GM19463 (cell line): Measurements from ENCODE around the gene RFNG.
A peak's percentile ranks its signal among the peaks of the same experiment; 100 is the strongest.

Experiments used
- ATAC-seq: cut with Tn5 transposase; IDR thresholded peaks from one replicate; pipeline ENCODE4 v1.9.1; 2021; ENCODE audit warnings: mild to moderate bottlenecking, moderate library complexity; ENCODE audit not compliant: unreplicated experiment

RFNG gene

GRCh38 chr17:82029990-82030469 is 21.6 kb downstream of the RFNG start:
- no peak for ATAC-seq

- ATAC-seq = no peak
These were observed 22.2 kb downstream of the RFNG start for GRCh38 chr17:82029391-82029790.

DNA sequence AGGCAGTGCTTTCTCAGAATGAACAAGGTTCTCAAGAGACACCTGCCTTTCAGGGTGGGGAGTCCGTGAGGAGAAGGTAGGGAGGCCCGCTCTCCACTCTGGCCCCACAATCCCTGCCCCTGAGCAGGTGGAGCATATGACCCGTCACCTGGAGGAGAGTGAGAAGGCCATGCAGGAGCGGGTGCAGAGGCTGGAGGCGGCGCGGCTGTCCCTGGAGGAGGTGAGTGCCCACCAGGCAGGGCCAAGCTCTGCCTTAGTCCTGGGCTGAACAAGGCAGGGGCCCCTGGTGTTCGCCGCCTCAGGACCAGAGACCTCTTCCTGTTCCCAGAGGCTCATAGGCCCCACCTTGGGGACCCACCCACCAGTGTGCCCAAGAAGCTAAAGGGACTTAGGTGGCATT is 22.6 kb downstream of the RFNG start:
- no peak for ATAC-seq

DNA sequence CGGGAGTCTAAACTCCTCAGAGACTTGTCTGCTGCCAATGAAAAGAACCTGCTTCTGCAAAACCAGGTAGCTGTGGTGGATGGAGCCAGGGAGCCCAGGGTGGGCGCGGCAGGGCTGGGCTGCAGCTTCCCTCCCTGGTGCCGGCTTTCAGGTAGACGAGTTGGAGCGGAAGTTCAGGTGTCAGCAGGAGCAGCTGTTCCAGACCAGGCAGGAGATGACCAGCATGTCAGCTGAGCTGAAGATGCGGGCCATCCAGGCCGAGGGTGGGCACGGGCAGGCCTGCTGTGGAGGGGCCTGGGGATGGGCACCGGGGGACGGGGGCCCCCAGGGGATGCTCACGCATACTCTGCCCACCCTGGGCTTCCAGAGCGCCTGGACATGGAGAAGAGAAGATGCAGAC is 23.4 kb downstream of the RFNG start:
- no peak for ATAC-seq

DNA sequence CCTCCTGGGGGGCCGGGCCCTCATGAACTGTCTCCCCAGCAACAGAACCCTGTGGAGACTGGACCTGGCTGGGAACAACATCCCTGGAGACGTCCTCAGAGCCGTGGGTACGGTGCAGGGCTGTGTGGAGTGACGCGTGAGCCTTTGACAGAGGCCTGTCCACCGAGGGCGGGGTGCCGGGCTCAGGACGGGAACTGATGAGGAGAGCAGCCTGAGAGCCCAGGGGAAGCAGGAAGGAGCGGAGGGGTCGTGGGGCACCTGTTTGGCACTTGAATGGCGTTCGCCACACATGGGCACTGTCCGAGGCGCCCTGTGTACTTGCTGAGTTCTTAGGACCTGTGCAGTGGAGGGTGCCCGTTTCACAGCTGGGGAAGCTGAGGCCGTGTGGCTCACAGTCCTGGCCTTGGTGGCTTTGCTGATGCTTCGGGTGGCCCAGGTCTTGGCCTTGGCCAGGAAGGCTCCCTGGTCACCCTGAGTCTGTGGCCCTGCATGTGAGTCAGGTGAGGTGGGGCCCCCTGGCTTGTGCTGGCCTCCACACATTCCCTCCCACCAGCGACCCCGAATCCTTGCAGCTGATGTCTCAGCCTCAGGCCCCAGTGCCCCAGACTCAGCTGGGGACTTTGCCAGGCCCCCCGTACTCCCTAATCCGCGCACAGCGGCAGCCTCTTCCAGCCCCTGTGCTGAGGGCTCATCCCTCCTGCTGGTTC is 26.1 kb downstream of the RFNG start:
- ATAC-seq = no peak

- no peak for ATAC-seq
These were observed 26.8 kb downstream of the RFNG start for GRCh38 chr17:82024859-82025258.

GRCh38 chr17:82023447-82024241 is 28.0 kb downstream of the RFNG start:
- no peak for ATAC-seq

DNA sequence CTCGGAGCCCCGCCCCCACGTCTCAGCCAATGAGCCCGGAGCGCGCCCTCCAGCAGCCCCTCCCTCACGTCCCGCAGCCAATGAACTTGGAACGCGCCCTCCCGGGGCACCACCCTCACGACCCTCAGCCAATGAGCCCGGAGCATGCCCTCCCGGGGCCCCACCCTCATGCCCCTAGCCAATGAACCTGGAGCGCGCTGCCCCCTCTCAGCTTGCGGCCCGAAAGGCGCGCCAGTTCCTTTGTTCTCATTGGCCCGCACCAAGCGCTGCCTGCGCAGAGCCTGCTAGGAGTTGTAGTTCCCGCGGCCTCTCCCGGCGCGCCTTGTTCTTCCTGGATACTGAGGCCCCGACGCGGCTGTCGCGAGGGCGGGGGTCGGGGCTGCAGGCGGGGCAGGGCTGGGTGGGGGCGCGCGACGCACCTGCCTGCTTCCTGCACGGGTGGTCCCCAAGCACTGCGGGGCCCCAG is 28.6 kb downstream of the RFNG start, which contains the start of gene LRRC45:
LRRC45 (plus strand) TSS at position 325 of the 466 bp plus-strand sequence. CDS start 339 bp downstream, outside the sequence.
- ATAC-seq = peak; percentile 89

DNA sequence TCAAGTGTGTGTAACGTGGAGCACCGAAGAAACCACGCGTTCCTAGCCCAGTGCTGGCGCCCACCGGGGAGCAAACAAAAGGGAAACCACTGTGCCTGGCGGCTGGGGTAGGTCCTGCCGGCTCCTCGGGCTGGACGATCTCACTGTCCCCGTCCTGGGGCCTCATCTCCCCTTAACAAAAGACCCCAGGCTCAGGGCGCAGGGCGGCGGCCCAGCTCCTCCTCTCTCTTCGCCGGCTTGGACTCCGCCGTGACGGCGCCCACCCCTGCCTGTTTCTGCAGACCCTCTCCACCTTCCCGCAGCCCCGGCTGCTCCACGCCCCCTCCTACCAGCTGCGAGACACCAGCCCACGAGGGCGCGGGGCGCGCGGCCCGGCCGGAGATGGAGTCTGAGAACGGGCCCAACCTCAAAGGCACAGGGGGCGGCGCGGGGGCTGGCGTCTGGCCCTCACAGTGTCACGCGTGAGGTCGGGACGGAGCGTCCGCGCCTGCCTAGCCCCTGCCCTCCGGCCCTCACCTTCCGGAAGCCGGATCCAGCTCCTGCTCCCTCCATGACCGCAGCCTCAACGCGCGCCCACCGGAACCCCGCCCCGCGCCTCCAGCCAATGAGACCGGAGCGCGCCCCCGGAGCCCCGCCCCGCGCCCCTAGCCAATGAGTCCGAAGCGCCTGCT is 29.2 kb downstream of the RFNG start, which contains the start of gene CENPX:
CENPX (minus strand) TSS at position 569 of the 671 bp plus-strand sequence; CDS start at position 552, 17 bp downstream.
- ATAC-seq = no peak

- no peak for ATAC-seq
These were observed 29.7 kb downstream of the RFNG start for GRCh38 chr17:82021900-82022309.

GRCh38 chr17:82021107-82021899 is 30.3 kb downstream of the RFNG start:
- ATAC-seq = no peak

DNA sequence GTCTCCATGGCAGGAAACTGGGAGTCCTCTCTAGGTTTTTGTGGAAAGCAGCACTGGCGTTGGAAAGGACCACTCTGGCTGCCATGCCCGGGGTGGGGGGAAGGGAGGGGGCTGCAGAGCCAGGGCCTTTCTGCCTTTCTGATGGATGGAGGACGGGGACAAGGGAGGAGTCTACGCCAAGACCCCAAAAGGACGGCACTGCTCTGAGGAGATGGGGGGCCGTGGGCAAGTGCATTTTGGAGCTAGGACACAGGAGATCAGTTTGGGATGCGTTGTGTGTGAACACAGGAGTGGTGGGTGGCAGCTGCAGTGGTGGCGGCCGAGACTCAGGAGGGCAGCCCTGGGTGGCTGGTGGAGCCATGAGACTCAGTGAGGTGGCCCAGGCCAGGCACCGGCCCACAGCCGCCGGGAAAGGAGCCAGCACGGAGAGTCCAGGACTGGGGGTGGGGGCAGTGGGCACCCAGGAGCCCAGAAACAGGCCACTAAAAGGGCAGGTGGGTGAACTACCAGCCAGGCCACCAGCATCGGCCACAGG is 31.0 kb downstream of the RFNG start:
- ATAC-seq = no peak

- no peak for ATAC-seq
These were observed 31.7 kb downstream of the RFNG start for GRCh38 chr17:82019690-82020571.

- ATAC-seq = no peak
These were observed 32.5 kb downstream of the RFNG start for GRCh38 chr17:82018989-82019689.

GRCh38 chr17:82018152-82018988 is 33.2 kb downstream of the RFNG start:
- ATAC-seq = no peak

DNA sequence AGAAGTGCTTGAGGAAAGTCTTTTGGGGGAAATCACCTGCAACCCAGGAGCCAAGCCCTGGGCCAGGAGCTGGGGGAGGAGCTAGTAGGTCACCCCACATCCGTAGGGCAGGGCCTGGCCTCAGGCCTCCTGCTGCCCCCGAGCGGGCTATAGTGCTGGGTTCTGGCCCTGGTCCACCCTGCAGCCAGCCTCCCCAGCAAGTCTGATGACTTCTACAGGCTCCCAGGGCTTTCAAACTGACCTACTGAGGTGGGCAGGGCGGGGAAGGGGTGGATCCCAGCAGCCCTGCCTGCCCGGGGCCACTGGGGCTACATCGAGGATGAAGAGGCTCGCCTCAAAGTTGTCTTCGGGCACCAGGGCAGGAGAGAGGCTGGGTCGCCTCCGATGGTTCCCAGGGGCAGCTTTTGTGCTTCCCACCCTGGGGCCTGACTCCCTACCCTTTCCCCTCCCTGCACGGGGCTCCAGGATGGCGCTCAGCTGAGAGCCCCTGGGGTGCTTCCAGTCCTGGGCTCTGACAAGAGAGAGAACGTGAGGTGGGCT is 33.9 kb downstream of the RFNG start:
- ATAC-seq = no peak

DNA sequence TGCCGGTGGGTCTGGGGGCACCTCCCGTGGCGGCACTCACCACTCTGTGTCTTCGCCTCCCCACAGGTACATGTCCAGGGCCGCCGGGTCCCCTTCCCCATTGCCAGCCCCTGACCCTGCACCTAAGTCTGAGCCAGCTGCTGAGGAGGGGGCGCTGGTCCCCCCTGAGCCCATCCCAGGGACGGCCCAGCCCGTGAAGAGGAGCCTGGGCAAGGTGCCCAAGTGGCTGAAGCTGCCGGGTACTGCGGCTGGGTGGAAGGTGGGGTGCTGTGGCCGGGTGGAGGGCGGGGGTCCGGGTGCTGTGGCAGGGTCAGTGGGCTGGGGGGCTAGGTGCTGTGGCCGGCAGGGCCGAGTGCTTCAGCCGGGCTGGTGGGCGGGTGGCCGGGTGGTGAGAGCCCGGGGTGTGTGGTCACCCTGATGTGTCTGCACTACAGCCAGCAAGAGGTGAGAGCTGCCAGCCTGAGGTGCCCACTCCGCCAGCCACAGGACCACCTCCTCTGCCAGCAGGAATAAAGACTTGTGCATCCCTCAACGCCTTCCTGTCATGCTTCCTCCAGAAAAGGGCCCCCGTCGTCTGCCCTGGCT is 34.6 kb downstream of the RFNG start:
- ATAC-seq = no peak
